HCT116 (cell line): ENCODE results near the gene ITSN1. TPM values are rescaled to one million over a fixed set of nuclear protein-coding genes. Genes with fewer than 3 reads are reported as not detected.

Source experiments
- ATAC-seq: fragments of 200-7000 bp; cut with Tn5 transposase; 2 replicates; pipeline ENCODE4 v1.9.1; 2020; ENCODE audit warnings: mild to moderate bottlenecking, moderate library complexity
- BruUV-seq: library from RNA; stranded (reverse); fragments of 400-500 nt; replicated peaks from 2 replicates; lab custom pipeline; 2021; lab: Mats Ljungman, UMichigan
- CTCF ChIA-PET: fragments of 300-600 bp; sonication (Branson Sonifier 250); formaldehyde crosslinking; loops from one replicate; lab custom pipeline; 2021; ENCODE audit warnings: antibody characterized with exemption; lab: Charles Lee
- POLR2A ChIA-PET: fragments of 300-600, 350-600 bp; sonication (Branson Sonifier 250); formaldehyde crosslinking; loops from one replicate; lab custom pipeline; 2021; ENCODE audit warnings: antibody characterized with exemption; lab: Charles Lee
- RAD21 ChIA-PET, 2 experiments: fragments of 300-600 bp; sonication (Branson Sonifier 250); formaldehyde crosslinking; loops; one replicate each; lab custom pipeline; 2023; ENCODE audit warnings: low total read pairs in 2 of 2; ENCODE audit not compliant: uncharacterized antibody in 2 of 2, unreplicated experiment in 2 of 2, low non-redundant PET in 1 of 2; lab: Charles Lee
- DNase-seq: peaks from one replicate; pipeline ENCODE4 v3.0.0-alpha.2; 2010; ENCODE audit warnings: low read depth, low spot score
- H2AFZ ChIP-seq: fragments of 200-600 bp; shearing (Covaris generic), sonication (generic); 2 replicates; pipeline ENCODE4 v1.6.1; 2017; ENCODE audit warnings: low read depth, mixed run types, mixed read lengths, antibody characterized with exemption, low read length; ENCODE audit not compliant: poor library complexity, severe bottlenecking
- H3K27ac ChIP-seq: 2 replicates; pipeline ENCODE4 v1.5.1; 2012; ENCODE audit warnings: low read depth, low read length
- H3K27me3 ChIP-seq: fragments of 200-600 bp; sonication (generic); 2 replicates; pipeline ENCODE4 v1.6.1; 2016; ENCODE audit warnings: mixed run types, low read length, mixed read lengths; ENCODE audit not compliant: insufficient read depth
- H3K36me3 ChIP-seq, 2 experiments: fragments of 200-500 bp in 1 of 2; fragments of 200-600 bp in 1 of 2; sonication (Bioruptor generic) in 1 of 2; sonication (generic) in 1 of 2; 2 replicates each; pipeline versions ENCODE4 v1.5.1 to v1.6.1; 2014 to 2016; ENCODE audit warnings: low read length in 2 of 2, inconsistent platforms in 1 of 2, mixed read lengths in 1 of 2, mixed run types in 1 of 2; ENCODE audit not compliant: insufficient read depth in 2 of 2, control insufficient read depth in 1 of 2
- H3K4me1 ChIP-seq, 2 experiments: fragments of 200-600 bp in 1 of 2; sonication (generic) in 1 of 2; 2 replicates each; pipeline versions ENCODE4 v1.5.1 to v1.6.1; 2012 to 2017; ENCODE audit warnings: low read length in 2 of 2, inconsistent platforms in 1 of 2, mild to moderate bottlenecking in 1 of 2, mixed read lengths in 1 of 2, mixed run types in 1 of 2, moderate library complexity in 1 of 2; ENCODE audit not compliant: insufficient read depth in 2 of 2, control insufficient read depth in 1 of 2
- H3K4me2 ChIP-seq: fragments of 200-600 bp; sonication (generic); 2 replicates; pipeline ENCODE4 v1.6.1; 2017; ENCODE audit warnings: mixed run types, low read length, mixed read lengths
- H3K4me3 ChIP-seq, 2 experiments: fragments of 200-600 bp in 1 of 2; sonication (generic) in 1 of 2; replicated peaks in 1 of 2; 2 replicates each; pipeline ENCODE4 v1.5.1; 2011 to 2016; ENCODE audit warnings: low read length in 2 of 2, control low read depth in 1 of 2, low read depth in 1 of 2, mild to moderate bottlenecking in 1 of 2, mixed read lengths in 1 of 2, mixed run types in 1 of 2
- H3K79me2 ChIP-seq: fragments of 200-600 bp; sonication (generic); 2 replicates; pipeline ENCODE4 v1.6.1; 2017; ENCODE audit warnings: mild to moderate bottlenecking, mixed run types, low read length, moderate library complexity, mixed read lengths; ENCODE audit not compliant: insufficient read depth
- H3K9ac ChIP-seq: fragments of 200-600 bp; sonication (generic); 2 replicates; pipeline ENCODE4 v1.6.1; 2016; ENCODE audit warnings: low read length, mixed read lengths
- H3K9me2 ChIP-seq: fragments of 200-600 bp; sonication (generic), shearing (Covaris generic); 2 replicates; pipeline ENCODE4 v1.6.1; 2017; ENCODE audit warnings: mixed run types, mild to moderate bottlenecking, moderate library complexity; ENCODE audit not compliant: insufficient read depth
- H3K9me3 ChIP-seq, 2 experiments: fragments of 200-500 bp in 1 of 2; fragments of 200-600 bp in 1 of 2; sonication (Bioruptor generic) in 1 of 2; sonication (generic) in 1 of 2; 2 replicates each; pipeline ENCODE4 v1.6.1; 2014 to 2017; ENCODE audit warnings: low read length in 2 of 2, mixed read lengths in 2 of 2, inconsistent platforms in 1 of 2, low read depth in 1 of 2, mild to moderate bottlenecking in 1 of 2, mixed run types in 1 of 2, moderate library complexity in 1 of 2; ENCODE audit not compliant: control insufficient read depth in 1 of 2, insufficient read depth in 1 of 2
- H4K20me1 ChIP-seq: fragments of 200-600 bp; sonication (generic), shearing (Covaris generic); 2 replicates; pipeline ENCODE4 v1.6.1; 2017; ENCODE audit warnings: mixed run types, mild to moderate bottlenecking, moderate library complexity; ENCODE audit not compliant: insufficient read depth
- CBX3 ChIP-seq: IDR thresholded peaks from 2 replicates; pipeline ENCODE4 v1.6.1; 2012; ENCODE audit warnings: low read depth
- EZH2 ChIP-seq: fragments of 200-600 bp; sonication (generic); IDR thresholded peaks from 2 replicates; pipeline ENCODE4 v1.6.1; 2017; ENCODE audit warnings: antibody characterized with exemption, mixed run types
- EZH2phosphoT487 ChIP-seq: fragments of 200-600 bp; IDR thresholded peaks from 2 replicates; pipeline ENCODE4 v1.6.1; 2018; ENCODE audit warnings: antibody characterized with exemption, borderline replicate concordance
- FOSL1 ChIP-seq: IDR thresholded peaks from 2 replicates; pipeline ENCODE4 v1.6.1; 2012; ENCODE audit warnings: low read depth
- RAD21 ChIP-seq: IDR thresholded peaks from 2 replicates; pipeline ENCODE4 v1.6.1; 2012; ENCODE audit warnings: low read depth, mild to moderate bottlenecking
- SIN3A ChIP-seq: IDR thresholded peaks from 2 replicates; pipeline ENCODE4 v1.6.1; 2012; ENCODE audit warnings: low read depth
- SP1 ChIP-seq: IDR thresholded peaks from 2 replicates; pipeline ENCODE4 v1.6.1; 2012; ENCODE audit warnings: low read depth
- TCF7L2 ChIP-seq: IDR thresholded peaks from 2 replicates; pipeline ENCODE4 v1.7.0; 2011; ENCODE audit warnings: borderline replicate concordance, inconsistent platforms; ENCODE audit not compliant: insufficient read depth, insufficient read length; ENCODE audit errors: extremely low read depth
- YY1 ChIP-seq: IDR thresholded peaks from 2 replicates; pipeline ENCODE4 v1.6.1; 2011; ENCODE audit warnings: low read length, low read depth, moderate library complexity, mild to moderate bottlenecking; ENCODE audit not compliant: insufficient replicate concordance; ENCODE audit errors: extremely low read depth
- ZNF274 ChIP-seq: fragments of 200-500 bp; sonication (Bioruptor generic); IDR thresholded peaks from 2 replicates; pipeline ENCODE4 v1.6.1; 2014; ENCODE audit warnings: mild to moderate bottlenecking, low read depth, low read length, inconsistent platforms
- intact Hi-C: fragments of 100-400 bp; cut with micrococcal nuclease; formaldehyde crosslinking; loops from 2 replicates; pipeline ENCODE4 v1.10.0; 2022
- total RNA-seq: library from RNA; stranded (reverse); gene quantifications from one replicate; pipeline ENCODE4 v1.2.1, GENCODE V29; 2021; ENCODE audit not compliant: unreplicated experiment
- TF ChIP-seq, protein P1 (sequence below), 3 experiments: fragments of 200-600 bp in 1 of 3; sonication (generic) in 1 of 3; IDR thresholded peaks in 2 of 3; conservative IDR thresholded peaks in 1 of 3; 2 replicates each; pipeline ENCODE4 v1.5.1; 2012 to 2017; ENCODE audit warnings: low read depth in 2 of 3, low read length in 2 of 3, antibody characterized with exemption in 1 of 3, borderline replicate concordance in 1 of 3, control low read depth in 1 of 3, mild to moderate bottlenecking in 1 of 3, mixed read lengths in 1 of 3, mixed run types in 1 of 3, moderate library complexity in 1 of 3; ENCODE audit not compliant: insufficient read depth in 1 of 3
- TF ChIP-seq, protein P2 (sequence below): IDR thresholded peaks from 2 replicates; pipeline ENCODE4 v1.6.1; 2012
- TF ChIP-seq, protein P3 (sequence below): IDR thresholded peaks from 2 replicates; pipeline ENCODE4 v1.6.1; 2011; ENCODE audit warnings: mild to moderate bottlenecking, low read length, moderate library complexity; ENCODE audit not compliant: insufficient replicate concordance; ENCODE audit errors: extremely low read depth
- TF ChIP-seq, protein P4 (sequence below): IDR thresholded peaks from 2 replicates; pipeline ENCODE4 v1.6.1; 2012

Gene ITSN1
- total RNA-seq, 1 experiment from 2014 or later, result 25.8 TPM

DNA sequence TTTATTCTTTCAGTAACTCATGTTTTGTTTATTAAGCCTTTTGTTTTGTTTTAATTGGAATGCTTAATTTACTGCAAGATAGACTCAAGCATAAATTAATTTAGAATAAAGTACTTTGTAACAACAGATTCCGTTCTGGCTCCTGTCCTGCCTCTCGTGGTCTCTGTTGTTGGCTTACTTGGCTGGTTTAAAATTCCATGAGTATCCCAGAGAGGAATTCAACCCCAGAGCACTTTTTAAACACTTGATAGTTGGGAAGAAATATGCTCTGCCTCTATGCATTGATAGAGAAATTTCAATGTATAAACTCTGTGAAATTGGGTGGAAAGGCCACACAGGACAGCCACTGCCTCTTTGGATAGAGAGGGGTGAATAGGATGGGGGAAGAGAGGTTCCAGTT, 183.6 kb downstream of the ITSN1 start:
- Histone ChIP-seq H3K36me3 (no peaks in the 10 kb centered on the region), H3K27ac (no peak overlapping the region), H3K4me1 (no peaks in the 10 kb centered on the region), H4K20me1 (no peaks in the 10 kb centered on the region)
- no peak for DNase-seq
- no TSS peak for BruUV-seq
- RAD21 ChIA-PET, result no interaction called here
- TF ChIP-seq ZNF274 (no peak), TCF7L2 (no peak), EZH2 (no peak), FOSL1 (no peak), CBX3 (no peak), SIN3A (no peak), SP1 (no peak), EZH2phosphoT487 (no peak), YY1 (no peak), RAD21 (no peak)
- TF ChIP-seq, protein P1, sequence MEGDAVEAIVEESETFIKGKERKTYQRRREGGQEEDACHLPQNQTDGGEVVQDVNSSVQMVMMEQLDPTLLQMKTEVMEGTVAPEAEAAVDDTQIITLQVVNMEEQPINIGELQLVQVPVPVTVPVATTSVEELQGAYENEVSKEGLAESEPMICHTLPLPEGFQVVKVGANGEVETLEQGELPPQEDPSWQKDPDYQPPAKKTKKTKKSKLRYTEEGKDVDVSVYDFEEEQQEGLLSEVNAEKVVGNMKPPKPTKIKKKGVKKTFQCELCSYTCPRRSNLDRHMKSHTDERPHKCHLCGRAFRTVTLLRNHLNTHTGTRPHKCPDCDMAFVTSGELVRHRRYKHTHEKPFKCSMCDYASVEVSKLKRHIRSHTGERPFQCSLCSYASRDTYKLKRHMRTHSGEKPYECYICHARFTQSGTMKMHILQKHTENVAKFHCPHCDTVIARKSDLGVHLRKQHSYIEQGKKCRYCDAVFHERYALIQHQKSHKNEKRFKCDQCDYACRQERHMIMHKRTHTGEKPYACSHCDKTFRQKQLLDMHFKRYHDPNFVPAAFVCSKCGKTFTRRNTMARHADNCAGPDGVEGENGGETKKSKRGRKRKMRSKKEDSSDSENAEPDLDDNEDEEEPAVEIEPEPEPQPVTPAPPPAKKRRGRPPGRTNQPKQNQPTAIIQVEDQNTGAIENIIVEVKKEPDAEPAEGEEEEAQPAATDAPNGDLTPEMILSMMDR (IDR thresholded peaks at IDR 0.05 in 2 of 3, conservative IDR thresholded peaks at IDR 0.05 in 1 of 3; ENCODE audit: borderline replicate concordance in 1 of 3, insufficient read depth in 1 of 3, low read depth in 2 of 3, low read length in 2 of 3), result no peak
- TF ChIP-seq, protein P2, sequence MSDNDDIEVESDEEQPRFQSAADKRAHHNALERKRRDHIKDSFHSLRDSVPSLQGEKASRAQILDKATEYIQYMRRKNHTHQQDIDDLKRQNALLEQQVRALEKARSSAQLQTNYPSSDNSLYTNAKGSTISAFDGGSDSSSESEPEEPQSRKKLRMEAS, result no peak
- TF ChIP-seq, protein P3, sequence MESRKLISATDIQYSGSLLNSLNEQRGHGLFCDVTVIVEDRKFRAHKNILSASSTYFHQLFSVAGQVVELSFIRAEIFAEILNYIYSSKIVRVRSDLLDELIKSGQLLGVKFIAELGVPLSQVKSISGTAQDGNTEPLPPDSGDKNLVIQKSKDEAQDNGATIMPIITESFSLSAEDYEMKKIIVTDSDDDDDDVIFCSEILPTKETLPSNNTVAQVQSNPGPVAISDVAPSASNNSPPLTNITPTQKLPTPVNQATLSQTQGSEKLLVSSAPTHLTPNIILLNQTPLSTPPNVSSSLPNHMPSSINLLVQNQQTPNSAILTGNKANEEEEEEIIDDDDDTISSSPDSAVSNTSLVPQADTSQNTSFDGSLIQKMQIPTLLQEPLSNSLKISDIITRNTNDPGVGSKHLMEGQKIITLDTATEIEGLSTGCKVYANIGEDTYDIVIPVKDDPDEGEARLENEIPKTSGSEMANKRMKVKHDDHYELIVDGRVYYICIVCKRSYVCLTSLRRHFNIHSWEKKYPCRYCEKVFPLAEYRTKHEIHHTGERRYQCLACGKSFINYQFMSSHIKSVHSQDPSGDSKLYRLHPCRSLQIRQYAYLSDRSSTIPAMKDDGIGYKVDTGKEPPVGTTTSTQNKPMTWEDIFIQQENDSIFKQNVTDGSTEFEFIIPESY, result no peak
- TF ChIP-seq, protein P4, sequence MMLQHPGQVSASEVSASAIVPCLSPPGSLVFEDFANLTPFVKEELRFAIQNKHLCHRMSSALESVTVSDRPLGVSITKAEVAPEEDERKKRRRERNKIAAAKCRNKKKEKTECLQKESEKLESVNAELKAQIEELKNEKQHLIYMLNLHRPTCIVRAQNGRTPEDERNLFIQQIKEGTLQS, result no peak
- TF ChIP-seq, all 23 proteins: peak for 0
- Histone ChIP-seq H2AFZ (no peak overlapping the region), H3K4me3 (no peak overlapping the region), H3K79me2 (no peaks in the 10 kb centered on the region), H3K9me2 (no peaks in the 10 kb centered on the region), H3K4me2 (no peak overlapping the region), H3K9ac (no peak overlapping the region), H3K27me3 (no peaks in the 10 kb centered on the region), H3K9me3 (no peaks in the 10 kb centered on the region)
- CTCF ChIA-PET, result no interaction called here
- intact Hi-C loops, result no loop called here
- ATAC-seq, result no peak
- POLR2A ChIA-PET, result no interaction called here
